ENCODE data around the gene CROCC2. TPM values are rescaled to one million over a fixed set of nuclear protein-coding genes. Genes with fewer than 3 reads are reported as not detected.

The CROCC2 gene
- polyA plus RNA-seq, 1 donor (not counting 4 experiments of a cell fraction or from before 2014, with no cell fraction given) = not detected

GRCh38 chr2:240915526-240916341 lies 9.6 kb downstream of the CROCC2 start:
- FAIRE-seq (no peak), DNase-seq (ENCODE audit: low read depth, low spot score) (no peak)
- no peak for TF ChIP-seq CTCF (optimal IDR thresholded peaks at IDR 0.05 in 1 of 3, IDR thresholded peaks at IDR 0.05 in 1 of 3, conservative IDR thresholded peaks at IDR 0.05 in 1 of 3; ENCODE audit: extremely low read depth in 1 of 3, insufficient read depth in 2 of 3, low read length in 3 of 3)
- peak; percentile 48 for TF ChIP-seq EZH2 (IDR thresholded peaks at IDR 0.05; ENCODE audit: low read length)
- dilution Hi-C loops (cut with MboI; ENCODE audit: extremely low pct_ligation_motif_present, low sequenced_read_pairs) = no loop called here
- Histone ChIP-seq H4K20me1 (ENCODE audit: control insufficient read depth, extremely low read depth, insufficient read depth, low read length) (peaks cover 7% of the 10 kb centered on the region), H2AFZ (ENCODE audit: control insufficient read depth, low read length) (no peak overlapping the region), H3K9ac (ENCODE audit: control insufficient read depth, extremely low read depth, insufficient read depth, low read length) (no peak overlapping the region), H3K9me1 (ENCODE audit: control insufficient read depth, extremely low read depth, insufficient read depth, low read length) (peaks cover under 1% of the 10 kb centered on the region), H3K36me3 (ENCODE audit: control insufficient read depth in 2 of 2, extremely low read depth in 1 of 2, insufficient read depth in 2 of 2, low read length in 2 of 2) (no peaks in the 10 kb centered on the region), H3K4me3 (ENCODE audit: control insufficient read depth in 2 of 3, extremely low read depth in 1 of 3, insufficient read depth in 2 of 3, low read depth in 1 of 3, low read length in 3 of 3) (no peak overlapping the region), H3K27ac (ENCODE audit: control insufficient read depth, insufficient read depth, low read length) (no peak overlapping the region), H3K4me2 (ENCODE audit: control insufficient read depth, extremely low read depth, insufficient read depth, low read depth, low read length) (no peak overlapping the region), H3K79me2 (ENCODE audit: control insufficient read depth, insufficient read depth, low read length) (no peaks in the 10 kb centered on the region), H3K9me3 (ENCODE audit: control insufficient read depth, low read depth, low read length) (no peaks in the 10 kb centered on the region), H3K4me1 (ENCODE audit: control insufficient read depth, extremely low read depth, insufficient read depth, low read length) (peaks cover 7% of the 10 kb centered on the region), H3K27me3 (ENCODE audit: control insufficient read depth, extremely low read depth, insufficient read depth, low read length) (peaks cover 29% of the 10 kb centered on the region)

GRCh38 chr2:240916571-240917008 lies 10.5 kb downstream of the CROCC2 start:
- no peak for DNase-seq (ENCODE audit: low read depth, low spot score)
- dilution Hi-C loops (cut with MboI; ENCODE audit: extremely low pct_ligation_motif_present, low sequenced_read_pairs) = no loop called here
- FAIRE-seq = no peak
- H3K27me3 ChIP-seq (ENCODE audit: control insufficient read depth, extremely low read depth, insufficient read depth, low read length) = peaks cover 29% of the 10 kb centered on the region
- no peak overlapping the region for H3K9ac ChIP-seq (ENCODE audit: control insufficient read depth, extremely low read depth, insufficient read depth, low read length)
- no peaks in the 10 kb centered on the region for H3K79me2 ChIP-seq (ENCODE audit: control insufficient read depth, insufficient read depth, low read length)
- peaks cover 15% of the 10 kb centered on the region for H3K4me1 ChIP-seq (ENCODE audit: control insufficient read depth, extremely low read depth, insufficient read depth, low read length)
- H3K4me2 ChIP-seq (ENCODE audit: control insufficient read depth, extremely low read depth, insufficient read depth, low read depth, low read length) = no peak overlapping the region
- no peak overlapping the region for H3K27ac ChIP-seq (ENCODE audit: control insufficient read depth, insufficient read depth, low read length)
- no peak overlapping the region for H3K4me3 ChIP-seq (ENCODE audit: control insufficient read depth in 2 of 3, extremely low read depth in 1 of 3, insufficient read depth in 2 of 3, low read depth in 1 of 3, low read length in 3 of 3)
- H3K36me3 ChIP-seq (ENCODE audit: control insufficient read depth in 2 of 2, extremely low read depth in 1 of 2, insufficient read depth in 2 of 2, low read length in 2 of 2) = no peaks in the 10 kb centered on the region
- H2AFZ ChIP-seq (ENCODE audit: control insufficient read depth, low read length) = no peak overlapping the region
- TF ChIP-seq CTCF (optimal IDR thresholded peaks at IDR 0.05 in 1 of 3, IDR thresholded peaks at IDR 0.05 in 1 of 3, conservative IDR thresholded peaks at IDR 0.05 in 1 of 3; ENCODE audit: extremely low read depth in 1 of 3, insufficient read depth in 2 of 3, low read length in 3 of 3) (no peak), EZH2 (IDR thresholded peaks at IDR 0.05; ENCODE audit: low read length) (no peak)
- H3K9me3 ChIP-seq (ENCODE audit: control insufficient read depth, low read depth, low read length) = no peaks in the 10 kb centered on the region
- peaks cover 7% of the 10 kb centered on the region for H4K20me1 ChIP-seq (ENCODE audit: control insufficient read depth, extremely low read depth, insufficient read depth, low read length)
- peaks cover 5% of the 10 kb centered on the region for H3K9me1 ChIP-seq (ENCODE audit: control insufficient read depth, extremely low read depth, insufficient read depth, low read length)

All from keratinocyte (primary cell).